HCT116 (cell line): ENCODE measurements around the gene STK4.

ENCODE experiments used
- CTCF ChIP-seq, 3 experiments: fragments of 200-600 bp in 1 of 3; sonication (generic) in 1 of 3; IDR thresholded peaks in 2 of 3; conservative IDR thresholded peaks in 1 of 3; 2 replicates each; pipeline ENCODE4 v1.5.1; 2012 to 2017; ENCODE audit warnings: low read depth in 2 of 3, low read length in 2 of 3, antibody characterized with exemption in 1 of 3, borderline replicate concordance in 1 of 3, control low read depth in 1 of 3, mild to moderate bottlenecking in 1 of 3, mixed read lengths in 1 of 3, mixed run types in 1 of 3, moderate library complexity in 1 of 3; ENCODE audit not compliant: insufficient read depth in 1 of 3
- EGR1 ChIP-seq: IDR thresholded peaks from 2 replicates; pipeline ENCODE4 v1.6.1; 2012; ENCODE audit warnings: low read depth
- EZH2 ChIP-seq: fragments of 200-600 bp; sonication (generic); IDR thresholded peaks from 2 replicates; pipeline ENCODE4 v1.6.1; 2017; ENCODE audit warnings: antibody characterized with exemption, mixed run types
- EZH2phosphoT487 ChIP-seq: fragments of 200-600 bp; IDR thresholded peaks from 2 replicates; pipeline ENCODE4 v1.6.1; 2018; ENCODE audit warnings: antibody characterized with exemption, borderline replicate concordance
- POLR2A ChIP-seq: IDR thresholded peaks from 2 replicates; pipeline ENCODE4 v1.7.0; 2011; ENCODE audit warnings: borderline replicate concordance; ENCODE audit not compliant: insufficient read depth, insufficient read length; ENCODE audit errors: extremely low read depth
- POLR2AphosphoS5 ChIP-seq: IDR thresholded peaks from 2 replicates; pipeline ENCODE4 v1.6.1; 2011; ENCODE audit warnings: mild to moderate bottlenecking, low read depth, low read length, moderate library complexity
- RAD21 ChIP-seq: IDR thresholded peaks from 2 replicates; pipeline ENCODE4 v1.6.1; 2012; ENCODE audit warnings: low read depth, mild to moderate bottlenecking
- SRF ChIP-seq: IDR thresholded peaks from 2 replicates; pipeline ENCODE4 v1.6.1; 2012; ENCODE audit warnings: low read depth
- YY1 ChIP-seq: IDR thresholded peaks from 2 replicates; pipeline ENCODE4 v1.6.1; 2011; ENCODE audit warnings: low read length, low read depth, moderate library complexity, mild to moderate bottlenecking; ENCODE audit not compliant: insufficient replicate concordance; ENCODE audit errors: extremely low read depth
- ZBTB33 ChIP-seq: IDR thresholded peaks from 2 replicates; pipeline ENCODE4 v1.6.1; 2011; ENCODE audit warnings: mild to moderate bottlenecking, low read length, moderate library complexity; ENCODE audit not compliant: insufficient replicate concordance; ENCODE audit errors: extremely low read depth
- TF ChIP-seq, protein P1 (sequence below): IDR thresholded peaks from 2 replicates; pipeline ENCODE4 v1.6.1; 2012
- TF ChIP-seq, protein P2 (sequence below): IDR thresholded peaks from 2 replicates; pipeline ENCODE4 v1.6.1; 2012; ENCODE audit warnings: low read depth

DNA sequence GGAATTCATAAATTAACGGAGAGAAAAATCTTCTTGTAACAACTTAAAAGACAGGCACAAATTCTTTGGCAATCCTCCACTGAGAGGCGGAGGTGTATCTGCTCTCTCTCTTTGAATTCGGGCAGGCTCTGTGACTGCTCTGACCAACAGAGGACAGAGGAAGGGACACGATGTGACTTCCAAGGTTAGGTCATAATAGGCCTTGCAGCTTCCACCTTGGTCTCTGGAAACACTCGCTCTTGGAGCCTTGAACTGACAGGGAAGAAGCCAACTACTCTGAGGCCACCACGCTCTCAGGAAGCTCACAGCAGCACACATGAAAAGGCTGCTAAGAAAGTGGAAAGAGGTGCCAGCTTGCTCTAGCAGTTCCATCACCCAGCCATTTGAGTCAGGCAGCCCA lies 21.1 kb upstream of the STK4 start:
- no peak for TF ChIP-seq CTCF (IDR thresholded peaks at IDR 0.05 in 2 of 3, conservative IDR thresholded peaks at IDR 0.05 in 1 of 3; ENCODE audit: borderline replicate concordance in 1 of 3, insufficient read depth in 1 of 3, low read depth in 2 of 3, low read length in 2 of 3)
- TF ChIP-seq, protein P1, sequence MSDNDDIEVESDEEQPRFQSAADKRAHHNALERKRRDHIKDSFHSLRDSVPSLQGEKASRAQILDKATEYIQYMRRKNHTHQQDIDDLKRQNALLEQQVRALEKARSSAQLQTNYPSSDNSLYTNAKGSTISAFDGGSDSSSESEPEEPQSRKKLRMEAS, result no peak
- TF ChIP-seq EZH2, result no peak
- no peak for TF ChIP-seq SRF
- no peak for TF ChIP-seq YY1
- TF ChIP-seq EZH2phosphoT487, result no peak
- TF ChIP-seq ZBTB33, result no peak
- TF ChIP-seq POLR2AphosphoS5, result no peak
- TF ChIP-seq RAD21, result no peak
- TF ChIP-seq, protein P2, sequence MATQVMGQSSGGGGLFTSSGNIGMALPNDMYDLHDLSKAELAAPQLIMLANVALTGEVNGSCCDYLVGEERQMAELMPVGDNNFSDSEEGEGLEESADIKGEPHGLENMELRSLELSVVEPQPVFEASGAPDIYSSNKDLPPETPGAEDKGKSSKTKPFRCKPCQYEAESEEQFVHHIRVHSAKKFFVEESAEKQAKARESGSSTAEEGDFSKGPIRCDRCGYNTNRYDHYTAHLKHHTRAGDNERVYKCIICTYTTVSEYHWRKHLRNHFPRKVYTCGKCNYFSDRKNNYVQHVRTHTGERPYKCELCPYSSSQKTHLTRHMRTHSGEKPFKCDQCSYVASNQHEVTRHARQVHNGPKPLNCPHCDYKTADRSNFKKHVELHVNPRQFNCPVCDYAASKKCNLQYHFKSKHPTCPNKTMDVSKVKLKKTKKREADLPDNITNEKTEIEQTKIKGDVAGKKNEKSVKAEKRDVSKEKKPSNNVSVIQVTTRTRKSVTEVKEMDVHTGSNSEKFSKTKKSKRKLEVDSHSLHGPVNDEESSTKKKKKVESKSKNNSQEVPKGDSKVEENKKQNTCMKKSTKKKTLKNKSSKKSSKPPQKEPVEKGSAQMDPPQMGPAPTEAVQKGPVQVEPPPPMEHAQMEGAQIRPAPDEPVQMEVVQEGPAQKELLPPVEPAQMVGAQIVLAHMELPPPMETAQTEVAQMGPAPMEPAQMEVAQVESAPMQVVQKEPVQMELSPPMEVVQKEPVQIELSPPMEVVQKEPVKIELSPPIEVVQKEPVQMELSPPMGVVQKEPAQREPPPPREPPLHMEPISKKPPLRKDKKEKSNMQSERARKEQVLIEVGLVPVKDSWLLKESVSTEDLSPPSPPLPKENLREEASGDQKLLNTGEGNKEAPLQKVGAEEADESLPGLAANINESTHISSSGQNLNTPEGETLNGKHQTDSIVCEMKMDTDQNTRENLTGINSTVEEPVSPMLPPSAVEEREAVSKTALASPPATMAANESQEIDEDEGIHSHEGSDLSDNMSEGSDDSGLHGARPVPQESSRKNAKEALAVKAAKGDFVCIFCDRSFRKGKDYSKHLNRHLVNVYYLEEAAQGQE, result no peak
- no peak for TF ChIP-seq POLR2A
- no peak for TF ChIP-seq EGR1
